ENCODE measurements around the gene TAMALIN.

DNA sequence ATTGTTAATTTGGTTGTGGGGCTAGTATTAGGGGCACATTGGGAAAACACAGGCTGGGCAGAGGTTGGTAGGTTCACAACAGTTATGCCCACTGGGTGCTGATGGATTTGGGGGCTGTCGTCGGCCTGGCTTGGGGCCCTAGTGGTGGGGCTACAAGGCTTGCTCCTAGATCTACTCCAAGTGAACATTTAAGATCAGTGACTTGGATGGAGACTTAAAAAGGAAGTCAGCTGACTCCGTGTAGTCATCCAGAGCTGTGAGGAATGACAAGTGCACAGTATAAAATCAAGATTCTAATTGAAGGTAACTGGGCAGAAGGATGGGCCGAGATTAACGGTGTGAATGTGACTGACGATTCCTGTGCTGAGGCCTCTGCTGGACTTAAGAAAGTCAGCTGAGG, 31.7 kb downstream of the TAMALIN start:
- TF ChIP-seq POLR2A (IDR thresholded peaks at IDR 0.05; ENCODE audit: low read depth, low read length) = no peak
- TF ChIP-seq SPI1 (IDR thresholded peaks at IDR 0.05; ENCODE audit: low read depth, low read length) = no peak
- no peak for TF ChIP-seq POLR2AphosphoS5 (IDR thresholded peaks at IDR 0.05; ENCODE audit: low read depth, low read length)
- TF ChIP-seq POU2F2 (IDR thresholded peaks at IDR 0.05; ENCODE audit: low read depth, low read length) = no peak

Measured in GM12891 (cell line).